Activated CD4-positive, alpha-beta memory T cell treated with anti-CD3 and anti-CD28 coated beads for 36 hours (primary cell): ENCODE data around the gene ADAMTS5. TPM values are rescaled to one million over a fixed set of nuclear protein-coding genes. Genes with fewer than 3 reads are reported as not detected.

Experiments
- microRNA-seq: library from miRNA; unstranded; fragments of <30 nt; microRNA quantifications from one replicate; pipeline ENCODE4 v1.2.0, GENCODE V29; 2022; ENCODE audit warnings: borderline number of aligned reads, borderline microRNAs expressed, borderline replicate concordance
- total RNA-seq, 2 experiments: library from RNA; stranded (reverse); gene quantifications; one replicate each; pipeline ENCODE4 v1.2.3, GENCODE V29; 2021

ADAMTS5 gene
- total RNA-seq, 2 experiments from 2014 or later = not detected

Small RNA genes within 50 kb of the gene (microRNA-seq; reads per million reads assigned to microRNA genes)
- not detected for gene MIR4759

Other genes with a start within 250 kb of the ADAMTS5 start
- gene ADAMTS1, start 121.7 kb downstream of the ADAMTS5 start, total RNA-seq = not detected